ENCODE data around the gene GPR31. TPM values are rescaled to one million over a fixed set of nuclear protein-coding genes. Genes with fewer than 3 reads are reported as not detected.

Gene GPR31
- total and polyA plus RNA-seq, 9 donors, result 0.34 TPM; not detected in 8

GRCh38 chr6:167113935-167114910, 43.6 kb downstream of the GPR31 start:
- Histone ChIP-seq H3K27ac (no peak overlapping the region), H3K9me3 (no peaks in the 10 kb centered on the region), H3K36me3 (no peaks in the 10 kb centered on the region), H3K27me3 (no peaks in the 10 kb centered on the region), H3K4me1 (ENCODE audit: insufficient read depth) (peaks cover 4% of the 10 kb centered on the region), H3K4me3 (no peak overlapping the region)
- DNase-seq, result no peak
- TF ChIP-seq CTCF (IDR thresholded peaks at IDR 0.05) (no peak), EP300 (IDR thresholded peaks at IDR 0.05) (no peak), POLR2A (IDR thresholded peaks at IDR 0.05) (no peak)
- intact Hi-C loops (cut with DNase I), result no loop called here
- WGBS, 3 donors, result 83 to 91% (median 84%) methylated on average over 25 of the region's 25 CpGs

- Histone ChIP-seq H3K36me3 (no peaks in the 10 kb centered on the region), H3K27me3 (no peaks in the 10 kb centered on the region), H3K4me1 (ENCODE audit: insufficient read depth) (peaks cover 4% of the 10 kb centered on the region), H3K27ac (no peak overlapping the region), H3K4me3 (no peak overlapping the region), H3K9me3 (no peaks in the 10 kb centered on the region)
- 76 to 87% (median 80%) methylated on average over 8 of the region's 8 CpGs for WGBS, 3 donors
- intact Hi-C loops (cut with DNase I), result no loop called here
- no peak for DNase-seq
- TF ChIP-seq POLR2A (IDR thresholded peaks at IDR 0.05) (no peak), EP300 (IDR thresholded peaks at IDR 0.05) (no peak), CTCF (IDR thresholded peaks at IDR 0.05) (no peak)
Measured at GRCh38 chr6:167113047-167113754, 44.6 kb downstream of the GPR31 start.

- intact Hi-C loops (cut with DNase I), result no loop called here
Measured at GRCh38 chr6:167112421-167112820, 45.4 kb downstream of the GPR31 start.

More at GRCh38 chr6:167112421-167112820, 45.4 kb downstream of the GPR31 start:
- Histone ChIP-seq H3K9me3 (no peaks in the 10 kb centered on the region), H3K4me1 (ENCODE audit: insufficient read depth) (peaks cover 4% of the 10 kb centered on the region), H3K27me3 (no peaks in the 10 kb centered on the region), H3K27ac (no peak overlapping the region), H3K36me3 (no peaks in the 10 kb centered on the region), H3K4me3 (no peak overlapping the region)
- 90 to 96% (median 91%) methylated on average over 8 of the region's 8 CpGs for WGBS, 3 donors
- no peak for TF ChIP-seq POLR2A (IDR thresholded peaks at IDR 0.05)
- TF ChIP-seq CTCF (IDR thresholded peaks at IDR 0.05), result no peak
- TF ChIP-seq EP300 (IDR thresholded peaks at IDR 0.05), result no peak
- DNase-seq, result no peak
